ENCODE measurements around the gene PATZ1. TPM values are rescaled to one million over a fixed set of nuclear protein-coding genes. Genes with fewer than 3 reads are reported as not detected.

PATZ1 gene
- total and polyA plus RNA-seq, 2 experiments from 2014 or later, result 23.8 to 25.1 TPM

- H4K20me1 ChIP-seq (ENCODE audit: insufficient read depth, poor library complexity, severe bottlenecking), result no peaks in the 10 kb centered on the region
- no peaks in the 10 kb centered on the region for H3K9me2 ChIP-seq (replicated peaks; ENCODE audit: insufficient read depth)
- DNase-seq (ENCODE audit: low spot score), result no peak
- no peak for TF ChIP-seq EZH2 (IDR thresholded peaks at IDR 0.05; ENCODE audit: borderline replicate concordance)
- TF ChIP-seq CTCF (IDR thresholded peaks at IDR 0.05; ENCODE audit: poor library complexity), result no peak
- TF ChIP-seq EZH2phosphoT487 (IDR thresholded peaks at IDR 0.05; ENCODE audit: low read depth, severe bottlenecking, unreplicated experiment), result no peak
- no peaks in the 10 kb centered on the region for H3K79me2 ChIP-seq
- H3K27me3 ChIP-seq, result no peaks in the 10 kb centered on the region
- no peaks in the 10 kb centered on the region for H3K9me3 ChIP-seq (ENCODE audit: low read depth)
- no peak overlapping the region for H3K27ac ChIP-seq
- H3K4me2 ChIP-seq, result no peak overlapping the region
- H3K36me3 ChIP-seq (replicated peaks; ENCODE audit: insufficient read depth, low read depth), result no peaks in the 10 kb centered on the region
- H2AFZ ChIP-seq, result no peak overlapping the region
- no peaks in the 10 kb centered on the region for H3K4me1 ChIP-seq (ENCODE audit: insufficient read depth)
- WGBS (ENCODE audit: low lambda C conversion rate, missing lambda C conversion rate), result 58% methylated on average over 3 of the region's 3 CpGs
- no peak overlapping the region for H3K4me3 ChIP-seq
Measured at GRCh38 chr22:31363885-31364465, 17.8 kb upstream of the PATZ1 start.

GRCh38 chr22:31361743-31362142 lies 15.6 kb upstream of the PATZ1 start:
- Histone ChIP-seq H3K36me3 (replicated peaks; ENCODE audit: insufficient read depth, low read depth) (no peaks in the 10 kb centered on the region), H3K4me3 (no peak overlapping the region), H3K9me2 (replicated peaks; ENCODE audit: insufficient read depth) (no peaks in the 10 kb centered on the region), H4K20me1 (ENCODE audit: insufficient read depth, poor library complexity, severe bottlenecking) (no peaks in the 10 kb centered on the region), H3K27ac (no peak overlapping the region), H3K79me2 (no peaks in the 10 kb centered on the region), H3K4me2 (no peak overlapping the region), H3K27me3 (no peaks in the 10 kb centered on the region), H3K9me3 (ENCODE audit: low read depth) (no peaks in the 10 kb centered on the region), H3K4me1 (ENCODE audit: insufficient read depth) (no peaks in the 10 kb centered on the region), H2AFZ (no peak overlapping the region)
- WGBS (ENCODE audit: low lambda C conversion rate, missing lambda C conversion rate), result 0% methylated on average over 1 of the region's 1 CpG
- no peak for DNase-seq (ENCODE audit: low spot score)
- no peak for TF ChIP-seq EZH2 (IDR thresholded peaks at IDR 0.05; ENCODE audit: borderline replicate concordance)
- TF ChIP-seq CTCF (IDR thresholded peaks at IDR 0.05; ENCODE audit: poor library complexity), result no peak
- TF ChIP-seq EZH2phosphoT487 (IDR thresholded peaks at IDR 0.05; ENCODE audit: low read depth, severe bottlenecking, unreplicated experiment), result no peak

DNA sequence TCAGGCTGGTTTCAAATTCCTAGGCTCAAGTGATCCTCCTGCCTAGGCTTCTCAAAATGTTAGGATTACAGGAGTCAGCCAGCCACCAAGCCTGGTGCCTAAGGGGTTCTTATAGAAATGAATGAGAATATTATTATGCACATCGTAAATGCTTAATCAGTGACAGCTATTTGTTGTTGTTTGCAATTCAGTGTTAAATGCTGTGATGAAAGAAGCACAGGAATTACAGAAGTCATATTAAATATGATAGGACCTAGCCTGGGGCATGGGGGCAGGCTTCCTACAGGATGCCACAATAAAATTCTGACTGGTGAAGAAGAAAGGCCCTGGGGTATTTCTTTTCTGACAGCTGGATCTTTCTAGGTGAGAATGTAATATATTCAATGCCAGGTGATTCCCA lies 13.9 kb upstream of the PATZ1 start:
- H4K20me1 ChIP-seq (ENCODE audit: insufficient read depth, poor library complexity, severe bottlenecking), result no peaks in the 10 kb centered on the region
- no peaks in the 10 kb centered on the region for H3K9me3 ChIP-seq (ENCODE audit: low read depth)
- no peaks in the 10 kb centered on the region for H3K9me2 ChIP-seq (replicated peaks; ENCODE audit: insufficient read depth)
- H3K79me2 ChIP-seq, result no peaks in the 10 kb centered on the region
- H3K27ac ChIP-seq, result no peak overlapping the region
- 90% methylated on average over 1 of the region's 1 CpG for WGBS (ENCODE audit: low lambda C conversion rate, missing lambda C conversion rate)
- no peak for DNase-seq (ENCODE audit: low spot score)
- TF ChIP-seq EZH2phosphoT487 (IDR thresholded peaks at IDR 0.05; ENCODE audit: low read depth, severe bottlenecking, unreplicated experiment) (no peak), CTCF (IDR thresholded peaks at IDR 0.05; ENCODE audit: poor library complexity) (no peak), EZH2 (IDR thresholded peaks at IDR 0.05; ENCODE audit: borderline replicate concordance) (no peak)
- H3K27me3 ChIP-seq, result no peaks in the 10 kb centered on the region
- H3K4me2 ChIP-seq, result no peak overlapping the region
- no peak overlapping the region for H3K4me3 ChIP-seq
- no peak overlapping the region for H2AFZ ChIP-seq
- H3K36me3 ChIP-seq (replicated peaks; ENCODE audit: insufficient read depth, low read depth), result no peaks in the 10 kb centered on the region
- H3K4me1 ChIP-seq (ENCODE audit: insufficient read depth), result no peaks in the 10 kb centered on the region
